Activated gamma-delta T cell treated with Interleukin-2 at 50 U/mL for 16 hours (primary cell): Measurements from ENCODE around the gene RCN2.
A peak's percentile ranks its signal among the peaks of the same experiment; 100 is the strongest.

Experiments used
- DNase-seq: peaks from one replicate; pipeline ENCODE4 v3.0.0-alpha.2; 2020

The RCN2 gene

GRCh38 chr15:76976572-76977270 lies 45.2 kb downstream of the RCN2 start:
- DNase-seq = no peak

DNA sequence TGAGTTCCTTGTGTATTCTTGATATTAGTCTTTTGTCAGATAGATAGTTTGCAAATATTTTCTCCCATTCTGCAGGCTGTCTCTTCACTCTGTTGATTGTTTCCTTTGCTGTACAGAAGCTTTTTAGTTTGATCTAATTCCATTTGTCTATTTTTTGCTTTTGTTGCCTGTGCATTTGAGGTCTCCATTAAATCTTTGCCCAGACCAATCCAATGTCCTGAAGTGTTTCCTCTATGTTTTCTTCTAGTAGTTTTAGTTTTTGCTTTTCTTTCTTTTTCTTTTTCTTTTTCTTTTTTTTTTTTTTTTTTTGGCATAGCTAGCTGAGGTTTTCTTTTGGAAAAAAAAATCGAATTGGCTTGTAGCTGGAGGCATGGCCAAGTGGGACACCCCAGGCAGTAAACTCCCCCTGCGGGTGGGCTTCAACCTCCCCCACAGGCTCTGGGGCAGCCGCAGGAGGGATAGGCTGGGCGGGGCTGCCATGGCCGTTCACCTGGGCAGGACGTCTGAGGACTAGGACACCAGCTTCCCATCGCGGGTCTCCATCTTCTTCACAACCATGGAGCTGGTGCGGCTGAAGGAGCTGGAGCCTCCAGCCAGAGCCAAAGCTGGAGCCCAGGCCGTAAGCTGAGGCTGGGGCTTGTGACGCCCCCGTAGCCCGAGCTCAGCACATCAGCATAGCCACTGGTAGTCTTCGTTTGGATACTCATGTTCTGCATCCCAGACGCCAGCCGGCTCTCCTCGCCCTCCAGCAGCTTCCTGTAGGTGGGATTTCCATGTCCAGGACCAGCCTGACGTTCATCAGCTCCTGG lies 47.2 kb downstream of the RCN2 start:
- DNase-seq = no peak

DNA sequence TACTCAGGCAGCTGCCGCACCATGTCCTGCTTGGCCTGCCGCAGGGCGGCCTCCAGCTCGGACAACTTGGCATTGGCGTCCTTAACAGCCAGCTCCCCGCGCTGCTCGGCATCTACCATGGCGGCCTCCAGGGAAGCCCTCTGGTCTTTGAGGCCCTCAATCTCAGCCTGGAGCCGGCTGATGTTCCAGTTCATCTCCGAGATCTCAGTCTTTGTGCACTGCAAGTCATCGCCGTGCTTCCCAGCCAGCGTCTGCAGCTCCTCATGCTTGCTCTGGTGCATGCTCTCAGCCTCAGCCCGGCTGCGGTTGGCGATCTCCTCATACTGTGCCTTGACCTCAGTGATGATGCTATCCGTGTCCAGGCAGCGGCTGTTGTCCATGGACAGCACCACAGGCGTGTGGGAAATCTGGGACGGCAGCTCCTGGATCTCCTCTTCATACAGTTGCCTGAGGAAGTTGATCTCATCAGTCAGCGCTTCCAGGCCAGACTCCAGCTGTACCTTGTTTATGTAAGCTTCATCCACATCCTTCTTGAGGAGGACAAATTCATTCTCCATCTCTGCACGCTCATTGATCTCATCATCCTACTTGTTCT lies 47.9 kb downstream of the RCN2 start:
- no peak for DNase-seq

DNA sequence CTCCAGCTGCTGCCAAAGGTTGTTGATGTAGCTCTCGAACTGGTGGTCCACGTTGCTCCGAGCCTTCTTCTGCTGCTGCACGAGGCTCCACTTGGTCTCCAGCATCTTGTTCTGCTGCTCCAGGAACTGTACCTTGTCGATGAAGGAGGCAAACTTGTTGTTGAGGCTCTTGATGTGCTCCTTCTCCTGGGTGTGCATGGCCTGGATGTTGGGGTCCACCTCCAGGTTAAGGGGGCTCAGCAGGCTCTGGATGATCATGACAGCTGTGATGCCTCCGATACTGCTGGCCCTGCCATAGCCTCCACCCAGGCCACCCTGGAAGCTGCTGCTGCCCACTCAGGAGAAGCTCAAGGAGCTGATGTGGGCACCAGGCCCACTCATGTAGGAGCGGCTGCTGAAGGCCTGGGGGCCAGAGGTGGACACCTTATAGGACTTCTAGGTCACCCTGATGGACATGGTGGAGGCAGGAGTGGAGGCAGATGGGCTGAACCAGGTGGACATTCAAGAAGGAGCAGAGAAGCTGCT lies 48.5 kb downstream of the RCN2 start:
- DNase-seq = no peak

- DNase-seq = no peak
These were observed 50.8 kb downstream of the RCN2 start for GRCh38 chr15:76982356-76982755.

DNA sequence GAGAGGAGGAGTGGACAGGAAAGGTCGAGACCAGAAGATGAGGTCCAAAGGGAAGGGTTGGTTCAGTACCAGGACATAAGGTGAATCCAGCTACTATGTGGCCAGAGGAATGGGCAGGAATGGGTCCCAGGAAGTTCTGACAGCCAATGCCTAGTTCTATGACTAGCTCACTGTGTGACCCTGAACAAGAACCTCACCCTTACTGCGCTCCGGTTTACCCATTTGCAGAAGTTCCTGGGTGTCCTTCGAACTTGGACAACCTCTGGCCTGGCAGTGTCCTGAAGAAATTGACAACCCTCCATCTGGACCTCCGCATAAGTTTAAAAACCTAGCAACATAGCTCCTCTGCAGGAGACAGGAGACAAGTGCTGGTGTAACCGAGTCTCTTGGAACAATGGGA lies 51.2 kb downstream of the RCN2 start:
- no peak for DNase-seq

- no peak for DNase-seq
These were observed 52.2 kb downstream of the RCN2 start for GRCh38 chr15:76983590-76984375.

- DNase-seq = no peak
These were observed 55.2 kb downstream of the RCN2 start for GRCh38 chr15:76986743-76987142.

DNA sequence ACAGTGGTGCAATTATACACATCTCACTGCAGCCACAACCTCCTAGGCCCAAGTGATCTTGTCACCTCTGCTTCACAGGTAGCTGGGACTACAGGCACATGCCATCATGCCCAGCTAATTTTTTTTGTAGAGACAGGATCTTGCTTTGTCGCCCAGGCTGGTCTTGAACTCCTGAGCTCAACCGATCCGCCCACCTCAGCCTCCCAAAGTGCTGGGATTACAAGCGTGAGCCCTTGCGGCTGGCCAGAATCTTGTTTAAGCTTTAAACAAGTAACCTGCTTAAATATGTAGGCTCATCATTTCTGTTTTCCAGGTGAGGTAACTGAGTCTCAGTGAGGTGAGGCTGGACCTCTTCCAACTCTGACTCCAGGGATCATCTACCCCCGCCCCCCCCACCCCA lies 55.7 kb downstream of the RCN2 start:
- DNase-seq = no peak

DNA sequence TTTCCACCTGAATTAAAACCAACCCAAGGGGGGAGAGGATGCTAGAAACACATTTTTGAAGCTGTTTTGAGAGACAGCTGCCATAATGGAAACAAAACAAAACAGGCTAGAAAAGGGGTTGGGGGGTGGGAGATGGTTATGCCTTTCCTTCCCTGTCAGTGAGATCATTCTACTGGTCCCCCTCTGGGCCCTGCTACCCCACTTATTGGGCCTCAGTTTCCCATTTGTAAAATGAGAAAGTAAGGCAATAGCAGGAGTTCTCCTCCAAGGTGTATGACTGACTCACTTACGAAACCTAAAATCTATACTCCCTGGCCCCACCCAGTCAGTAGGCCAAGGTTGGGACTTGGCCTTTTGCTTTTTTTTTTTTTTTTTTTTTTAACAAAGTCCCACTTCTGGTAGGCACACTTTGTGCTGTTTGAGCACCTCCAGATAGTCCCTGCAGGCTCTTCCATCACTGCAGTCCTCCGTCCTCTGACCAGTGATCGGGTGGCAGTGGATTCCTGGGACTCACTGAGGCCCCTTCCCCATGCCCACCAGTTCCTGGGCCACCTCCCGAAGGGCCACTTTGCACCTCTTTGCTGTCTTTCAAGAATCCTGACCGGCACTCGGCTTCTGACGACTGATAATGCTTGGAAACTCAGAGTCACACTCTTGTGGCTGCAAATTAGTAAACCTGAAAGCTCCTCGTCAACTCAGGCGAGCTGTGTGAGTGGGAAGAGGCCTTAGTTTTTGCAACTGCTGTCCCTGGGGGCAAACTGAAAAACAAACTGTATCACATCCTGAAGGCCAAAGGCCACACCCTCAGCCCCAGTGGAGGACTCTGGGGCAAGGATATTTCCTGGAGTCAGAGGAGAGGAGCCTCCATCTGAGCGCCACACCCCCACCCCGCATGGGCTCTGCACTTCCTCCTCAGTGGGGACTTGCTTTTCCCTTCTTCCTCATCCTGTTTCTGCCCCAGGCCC lies 56.6 kb downstream of the RCN2 start:
- DNase-seq = no peak

DNA sequence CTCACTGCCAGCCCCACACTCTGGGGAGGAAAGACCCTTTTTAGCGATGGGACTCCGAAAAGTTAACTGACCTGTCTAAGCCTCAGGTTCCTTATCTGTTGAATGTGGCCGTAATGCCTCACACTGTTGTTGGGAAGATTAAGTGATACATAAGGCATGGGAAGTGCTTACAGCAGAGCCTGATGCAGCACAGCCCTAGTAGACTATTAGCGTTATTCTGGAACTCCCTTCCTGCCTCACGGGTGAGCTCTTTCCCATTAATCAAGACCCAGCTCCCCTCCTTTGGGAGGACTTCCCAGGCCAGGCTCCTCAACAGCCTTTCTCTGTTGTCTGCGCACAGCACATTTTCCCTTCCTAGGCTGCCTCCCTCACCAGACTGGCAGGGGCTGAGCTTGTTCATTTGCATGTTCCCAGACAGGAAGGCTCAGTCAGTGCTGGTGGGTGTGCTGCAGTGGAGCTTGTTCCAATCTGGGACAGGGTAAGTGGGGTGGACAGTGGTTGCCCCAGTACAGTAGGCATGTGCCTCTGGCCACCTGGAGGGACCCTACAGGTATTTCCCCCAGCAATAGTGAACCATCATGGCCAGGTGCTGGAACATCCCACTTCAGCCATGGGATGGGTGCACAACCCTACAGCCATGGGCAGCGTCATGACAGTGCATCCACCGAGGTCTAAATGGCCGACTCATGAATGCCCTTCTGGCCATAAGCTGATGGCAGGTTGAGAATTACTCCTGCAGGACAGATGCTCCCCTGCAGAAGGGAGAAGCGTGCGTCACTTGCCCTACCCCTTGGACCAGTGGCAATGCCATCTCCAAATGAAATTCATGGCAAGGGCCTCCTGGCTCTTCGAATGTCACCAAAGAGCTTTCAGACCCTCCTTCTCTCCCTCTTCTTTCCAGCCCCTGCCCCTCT lies 57.6 kb downstream of the RCN2 start:
- no peak for DNase-seq

DNA sequence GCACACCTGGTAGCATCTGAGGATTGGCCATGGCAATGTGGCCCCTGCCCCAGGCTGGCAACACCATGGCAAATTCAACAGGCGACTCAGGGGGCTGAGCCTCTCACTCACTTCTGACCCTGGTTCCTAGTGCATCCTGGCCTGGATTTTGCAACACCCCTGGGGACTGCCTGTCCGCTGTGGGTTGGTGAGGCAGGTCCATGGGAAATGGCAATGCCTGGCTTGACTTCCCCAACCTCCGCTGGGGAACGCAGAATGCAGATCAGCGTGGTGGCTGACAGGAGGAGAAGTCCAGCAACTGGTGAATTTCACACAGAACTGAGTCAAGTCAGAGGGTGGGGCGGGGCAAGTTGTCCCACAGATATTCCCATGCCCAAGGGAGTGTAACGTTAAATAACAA lies 59.5 kb downstream of the RCN2 start:
- no peak for DNase-seq

- DNase-seq = no peak
These were observed 60.4 kb downstream of the RCN2 start for GRCh38 chr15:76991741-76992645.

- no peak for DNase-seq
These were observed 61.7 kb downstream of the RCN2 start for GRCh38 chr15:76993114-76993725.

DNA sequence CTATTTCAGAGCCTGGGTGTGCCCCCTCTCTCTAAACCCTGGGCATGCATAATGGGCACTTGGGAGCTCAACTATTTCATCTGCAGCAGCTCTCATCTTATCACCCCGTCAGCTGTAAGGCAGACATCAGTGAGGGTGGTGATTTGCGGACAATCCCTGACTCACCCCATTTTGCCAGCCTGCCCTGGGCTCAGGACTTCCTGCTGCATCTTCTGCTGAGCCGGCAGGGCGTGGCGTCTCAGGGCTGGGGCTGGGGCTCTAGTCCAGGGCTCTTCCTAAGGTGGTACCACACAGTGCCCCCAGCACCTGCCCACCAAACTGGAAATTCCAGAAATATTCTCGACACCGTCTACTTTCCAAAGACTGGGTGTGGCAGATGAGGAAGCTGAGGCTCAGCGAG lies 62.5 kb downstream of the RCN2 start:
- peak; percentile 65 for DNase-seq

GRCh38 chr15:76994496-76994895 lies 62.9 kb downstream of the RCN2 start:
- DNase-seq = no peak

GRCh38 chr15:76994971-76995945 lies 63.7 kb downstream of the RCN2 start, which contains the start of gene PSTPIP1:
Gene PSTPIP1 (plus strand): TSS chr15:76995126. CDS start chr15:76995574, 448 bp downstream.
- peak; percentile 73 for DNase-seq

GRCh38 chr15:76996076-76996525 lies 64.6 kb downstream of the RCN2 start:
- no peak for DNase-seq
